DOHH2 (cell line): Measurements from ENCODE around the gene ARHGAP8.

Experiments used
- H3F3A ChIP-seq: fragments of 200-600 bp; sonication (generic), shearing (Covaris generic); 2 replicates; pipeline ENCODE4 v1.6.0; 2016; ENCODE audit warnings: antibody characterized with exemption, mild to moderate bottlenecking; ENCODE audit not compliant: control insufficient read depth, insufficient read depth
- H3K27ac ChIP-seq: fragments of 200-600 bp; sonication (generic); 2 replicates; pipeline ENCODE4 v1.5.1; 2014; ENCODE audit warnings: low read depth, mild to moderate bottlenecking, low read length, moderate library complexity
- H3K27me3 ChIP-seq: fragments of 200-600 bp; sonication (generic); 2 replicates; pipeline ENCODE4 v1.6.1; 2014; ENCODE audit warnings: mild to moderate bottlenecking, low read length, mixed read lengths; ENCODE audit not compliant: control insufficient read depth
- H3K36me3 ChIP-seq: fragments of 200-600 bp; sonication (generic); 2 replicates; pipeline ENCODE4 v1.6.1; 2014; ENCODE audit warnings: mild to moderate bottlenecking, low read length, moderate library complexity, mixed read lengths; ENCODE audit not compliant: control insufficient read depth
- H3K4me1 ChIP-seq: fragments of 200-600 bp; sonication (generic); 2 replicates; pipeline ENCODE4 v1.6.1; 2014; ENCODE audit warnings: mild to moderate bottlenecking, low read length, mixed read lengths; ENCODE audit not compliant: control insufficient read depth
- H3K4me2 ChIP-seq: fragments of 200-600 bp; sonication (generic); 2 replicates; pipeline ENCODE4 v1.6.0; 2014; ENCODE audit warnings: mild to moderate bottlenecking, low read length, moderate library complexity
- H3K4me3 ChIP-seq: fragments of 200-600 bp; sonication (generic); 2 replicates; pipeline ENCODE4 v1.5.1; 2014; ENCODE audit warnings: mild to moderate bottlenecking, low read length, mixed read lengths
- H3K79me2 ChIP-seq: fragments of 200-600 bp; sonication (generic); 2 replicates; pipeline ENCODE4 v1.6.1; 2014; ENCODE audit warnings: mild to moderate bottlenecking, low read length, mixed read lengths; ENCODE audit not compliant: control insufficient read depth
- H3K9me2 ChIP-seq: fragments of 200-600 bp; sonication (generic); replicated peaks from 2 replicates; pipeline ENCODE4 v1.6.1; 2014; ENCODE audit warnings: mild to moderate bottlenecking, low read length, mixed read lengths; ENCODE audit not compliant: control insufficient read depth
- H3K9me3 ChIP-seq: fragments of 200-600 bp; sonication (generic); 2 replicates; pipeline ENCODE4 v1.6.1; 2014; ENCODE audit warnings: antibody characterized with exemption, low read length, mixed read lengths; ENCODE audit not compliant: control insufficient read depth, insufficient read depth
- H4K20me1 ChIP-seq: fragments of 200-600 bp; sonication (generic); 2 replicates; pipeline ENCODE4 v1.6.0; 2014; ENCODE audit warnings: low read depth, mild to moderate bottlenecking, antibody characterized with exemption, low read length, moderate library complexity; ENCODE audit not compliant: control insufficient read depth, insufficient read depth
- CTCF ChIP-seq: fragments of 200-600 bp; sonication (generic); IDR thresholded peaks from one replicate; pipeline ENCODE4 v1.5.1; 2014; ENCODE audit warnings: antibody characterized with exemption, mild to moderate bottlenecking, low read depth, low read length; ENCODE audit not compliant: poor library complexity, severe bottlenecking
- EZH2phosphoT487 ChIP-seq: fragments of 200-600 bp; sonication (generic); IDR thresholded peaks from 2 replicates; pipeline ENCODE4 v1.6.1; 2017; ENCODE audit warnings: borderline replicate concordance, mild to moderate bottlenecking, antibody characterized with exemption, low read length, moderate library complexity, mixed read lengths

ARHGAP8 gene

GRCh38 chr22:44705022-44705297 lies 47.4 kb upstream of the ARHGAP8 start:
- Histone ChIP-seq H3K27ac (no peak overlapping the region), H3F3A (no peaks in the 10 kb centered on the region), H4K20me1 (no peaks in the 10 kb centered on the region), H3K4me3 (no peak overlapping the region), H3K79me2 (no peaks in the 10 kb centered on the region), H3K27me3 (no peaks in the 10 kb centered on the region), H3K4me2 (no peak overlapping the region), H3K9me3 (no peaks in the 10 kb centered on the region), H3K4me1 (no peaks in the 10 kb centered on the region), H3K36me3 (no peaks in the 10 kb centered on the region), H3K9me2 (no peaks in the 10 kb centered on the region)
- TF ChIP-seq CTCF (no peak), EZH2phosphoT487 (no peak)

- H3F3A ChIP-seq = no peaks in the 10 kb centered on the region
- H3K4me3 ChIP-seq = no peak overlapping the region
- H3K4me2 ChIP-seq = no peak overlapping the region
- no peaks in the 10 kb centered on the region for H3K36me3 ChIP-seq
- TF ChIP-seq EZH2phosphoT487 (no peak), CTCF (no peak)
- H3K27me3 ChIP-seq = no peaks in the 10 kb centered on the region
- H3K79me2 ChIP-seq = no peaks in the 10 kb centered on the region
- no peak overlapping the region for H3K27ac ChIP-seq
- H4K20me1 ChIP-seq = no peaks in the 10 kb centered on the region
- no peaks in the 10 kb centered on the region for H3K9me3 ChIP-seq
- no peaks in the 10 kb centered on the region for H3K9me2 ChIP-seq
- no peaks in the 10 kb centered on the region for H3K4me1 ChIP-seq
Observed at GRCh38 chr22:44706488-44706887, 45.9 kb upstream of the ARHGAP8 start.

- Histone ChIP-seq H3K9me2 (no peaks in the 10 kb centered on the region), H3K79me2 (no peaks in the 10 kb centered on the region), H3K9me3 (no peaks in the 10 kb centered on the region), H3K4me3 (no peak overlapping the region), H4K20me1 (no peaks in the 10 kb centered on the region), H3K4me2 (no peak overlapping the region), H3K36me3 (no peaks in the 10 kb centered on the region), H3K4me1 (no peaks in the 10 kb centered on the region), H3K27ac (no peak overlapping the region), H3F3A (no peaks in the 10 kb centered on the region), H3K27me3 (no peaks in the 10 kb centered on the region)
- no peak for TF ChIP-seq EZH2phosphoT487
- no peak for TF ChIP-seq CTCF
Observed at GRCh38 chr22:44707178-44707577, 45.2 kb upstream of the ARHGAP8 start.

GRCh38 chr22:44707752-44708151 lies 44.6 kb upstream of the ARHGAP8 start:
- Histone ChIP-seq H3K27me3 (no peaks in the 10 kb centered on the region), H3K79me2 (no peaks in the 10 kb centered on the region), H3K36me3 (no peaks in the 10 kb centered on the region), H4K20me1 (no peaks in the 10 kb centered on the region), H3K27ac (no peak overlapping the region), H3K9me2 (no peaks in the 10 kb centered on the region), H3F3A (no peaks in the 10 kb centered on the region), H3K4me1 (no peaks in the 10 kb centered on the region), H3K4me2 (no peak overlapping the region), H3K4me3 (no peak overlapping the region), H3K9me3 (no peaks in the 10 kb centered on the region)
- TF ChIP-seq CTCF (no peak), EZH2phosphoT487 (no peak)
